Duodenal mucosa (tissue), 2 donors: ENCODE measurements around the gene CDIPT.

Experiments used
- H3K27ac ChIP-seq: one replicate; pipeline ENCODE4 v1.7.0; 2013; ENCODE audit warnings: low read depth, low read length
- H3K27me3 ChIP-seq, 2 donors: one replicate each; pipeline ENCODE4 v1.7.0; 2013; ENCODE audit warnings: low read length in 2 of 2, control low read depth in 1 of 2; ENCODE audit not compliant: insufficient read depth in 2 of 2, control insufficient read depth in 1 of 2
- H3K36me3 ChIP-seq, 2 donors: one replicate each; pipeline ENCODE4 v1.7.0; 2013; ENCODE audit warnings: low read length in 2 of 2, control low read depth in 1 of 2; ENCODE audit not compliant: insufficient read depth in 2 of 2, control insufficient read depth in 1 of 2
- H3K4me1 ChIP-seq, 2 donors: one replicate each; pipeline ENCODE4 v1.7.0; 2013; ENCODE audit warnings: low read length in 2 of 2, control low read depth in 1 of 2; ENCODE audit not compliant: insufficient read depth in 2 of 2, control insufficient read depth in 1 of 2
- H3K4me3 ChIP-seq, 2 donors: one replicate each; pipeline ENCODE4 v1.7.0; 2013; ENCODE audit warnings: low read length in 2 of 2, low read depth in 1 of 2
- H3K9ac ChIP-seq, 2 donors: one replicate each; pipeline ENCODE4 v1.7.0; 2013; ENCODE audit warnings: low read length in 2 of 2, low read depth in 1 of 2
- H3K9me3 ChIP-seq, 2 donors: one replicate each; pipeline ENCODE4 v1.7.0; 2013; ENCODE audit warnings: low read length in 2 of 2, control low read depth in 1 of 2; ENCODE audit not compliant: control insufficient read depth in 1 of 2

The CDIPT gene

GRCh38 chr16:29813644-29814562, 49.1 kb downstream of the CDIPT start:
- no peak overlapping the region for H3K9ac ChIP-seq
- H3K36me3 ChIP-seq, result peaks cover 10 to 19% of the 10 kb centered on the region in 2 donors
- H3K4me1 ChIP-seq, result peaks cover 42 to 66% of the 10 kb centered on the region in 2 donors

GRCh38 chr16:29812754-29813643, 50.0 kb downstream of the CDIPT start:
- Histone ChIP-seq H3K9me3 (no peaks in the 10 kb centered on the region), H3K4me1 (peaks cover 45 to 65% of the 10 kb centered on the region in 2 donors), H3K27ac (peak overlapping the region; percentile 42), H3K36me3 (peaks cover 16 to 17% of the 10 kb centered on the region in 2 donors), H3K4me3 (peak overlapping the region; percentile 64 to 75), H3K9ac (peak overlapping the region in 1 of 2 donors; percentile 54), H3K27me3 (peaks cover 8 to 14% of the 10 kb centered on the region in 2 donors)

More at GRCh38 chr16:29813644-29814562, 49.1 kb downstream of the CDIPT start:
- H3K4me3 ChIP-seq, result no peak overlapping the region
- H3K27ac ChIP-seq, result no peak overlapping the region
- peaks cover 8 to 14% of the 10 kb centered on the region in 2 donors for H3K27me3 ChIP-seq
- no peaks in the 10 kb centered on the region for H3K9me3 ChIP-seq

DNA sequence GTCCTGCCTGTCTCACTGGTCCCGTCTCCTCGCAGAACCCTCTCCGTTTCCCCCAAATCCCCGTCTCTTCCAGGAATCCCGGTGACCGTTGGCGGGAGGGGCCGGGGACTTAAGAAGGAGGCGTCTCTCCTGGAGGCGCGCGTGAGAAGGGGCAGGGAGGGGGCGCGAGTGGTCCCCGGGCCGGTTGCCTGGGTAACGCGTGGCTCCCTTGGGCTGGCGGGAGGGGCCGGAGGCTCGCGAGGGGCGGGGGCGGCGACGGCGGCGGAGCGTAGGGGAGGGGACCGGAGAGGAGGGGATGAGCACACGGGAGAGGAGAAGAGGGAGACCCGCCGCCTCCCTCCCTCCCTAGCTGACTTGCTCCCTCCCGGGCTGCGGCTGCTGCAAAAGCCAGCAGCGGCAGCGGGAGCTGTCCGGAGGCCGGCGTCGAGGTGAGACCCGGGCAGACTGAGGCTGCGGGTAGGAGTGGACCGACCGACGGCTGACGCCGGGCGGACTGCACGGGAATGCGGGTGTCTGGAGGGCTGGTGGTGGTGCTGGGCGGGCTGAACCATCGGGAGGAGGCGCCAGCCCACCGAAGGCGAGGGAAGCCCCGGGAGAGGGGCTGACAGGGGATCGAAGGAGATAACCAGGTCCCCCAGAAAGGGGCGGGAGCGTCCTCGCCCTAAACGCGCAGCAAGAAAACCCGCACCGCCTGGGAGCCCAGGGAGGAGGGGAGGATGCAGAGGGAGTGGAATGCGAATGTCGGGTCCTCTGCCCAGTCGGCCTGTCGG, 50.9 kb downstream of the CDIPT start, which contains the start of gene PRRT2:
PRRT2 (plus strand) TSS at position 298 of the 770 bp plus-strand sequence. CDS start 862 bp downstream, outside the sequence.
- Histone ChIP-seq H3K27ac (peak within 1 kb of the TSS; percentile 56), H3K36me3 (peaks cover 16 to 17% of the 10 kb centered on the region in 2 donors), H3K27me3 (peaks cover 8 to 14% of the 10 kb centered on the region in 2 donors), H3K9ac (peak within 1 kb of the TSS; percentile 46 to 82), H3K4me3 (peak within 1 kb of the TSS; percentile 64 to 75), H3K9me3 (no peaks in the 10 kb centered on the region), H3K4me1 (peaks cover 41 to 63% of the 10 kb centered on the region in 2 donors)

- Histone ChIP-seq H3K9ac (peak overlapping the region; percentile 46 to 82), H3K36me3 (peaks cover 16 to 17% of the 10 kb centered on the region in 2 donors), H3K4me1 (peaks cover 41 to 59% of the 10 kb centered on the region in 2 donors), H3K27me3 (peaks cover 8 to 14% of the 10 kb centered on the region in 2 donors), H3K9me3 (no peaks in the 10 kb centered on the region), H3K27ac (peak overlapping the region; percentile 56), H3K4me3 (peak overlapping the region; percentile 64 to 75)
Observed at GRCh38 chr16:29811170-29811895, 51.7 kb downstream of the CDIPT start.

DNA sequence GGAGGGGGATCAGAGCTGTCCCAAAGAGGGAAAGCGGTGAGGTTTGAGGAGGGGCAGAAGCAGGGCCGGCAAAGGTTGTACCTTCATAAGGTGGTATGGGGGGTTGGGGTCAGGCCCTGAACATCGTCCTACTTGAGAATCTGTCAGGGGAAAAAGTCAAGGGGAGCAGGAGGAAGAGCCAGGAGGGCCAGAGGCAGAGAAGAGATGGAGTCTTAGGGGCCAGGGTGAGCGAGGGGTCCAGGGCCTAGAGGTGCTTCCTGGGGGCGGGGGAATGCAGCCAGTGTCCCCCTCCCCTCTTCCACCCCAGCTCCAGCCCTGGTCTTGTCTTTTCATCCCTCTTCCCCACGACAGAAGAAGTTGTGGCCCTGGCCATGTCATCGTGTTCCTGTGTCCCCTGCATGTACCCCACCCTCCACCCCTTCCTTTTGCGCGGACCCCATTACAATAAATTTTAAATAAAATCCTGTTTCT, 52.3 kb downstream of the CDIPT start:
- Histone ChIP-seq H3K27ac (peak overlapping the region; percentile 56), H3K4me3 (peak overlapping the region in 1 of 2 donors; percentile 75), H3K4me1 (peaks cover 41 to 59% of the 10 kb centered on the region in 2 donors), H3K9me3 (no peaks in the 10 kb centered on the region), H3K36me3 (peaks cover 16 to 17% of the 10 kb centered on the region in 2 donors), H3K27me3 (peaks cover 8 to 14% of the 10 kb centered on the region in 2 donors), H3K9ac (peak overlapping the region; percentile 46 to 47)

DNA sequence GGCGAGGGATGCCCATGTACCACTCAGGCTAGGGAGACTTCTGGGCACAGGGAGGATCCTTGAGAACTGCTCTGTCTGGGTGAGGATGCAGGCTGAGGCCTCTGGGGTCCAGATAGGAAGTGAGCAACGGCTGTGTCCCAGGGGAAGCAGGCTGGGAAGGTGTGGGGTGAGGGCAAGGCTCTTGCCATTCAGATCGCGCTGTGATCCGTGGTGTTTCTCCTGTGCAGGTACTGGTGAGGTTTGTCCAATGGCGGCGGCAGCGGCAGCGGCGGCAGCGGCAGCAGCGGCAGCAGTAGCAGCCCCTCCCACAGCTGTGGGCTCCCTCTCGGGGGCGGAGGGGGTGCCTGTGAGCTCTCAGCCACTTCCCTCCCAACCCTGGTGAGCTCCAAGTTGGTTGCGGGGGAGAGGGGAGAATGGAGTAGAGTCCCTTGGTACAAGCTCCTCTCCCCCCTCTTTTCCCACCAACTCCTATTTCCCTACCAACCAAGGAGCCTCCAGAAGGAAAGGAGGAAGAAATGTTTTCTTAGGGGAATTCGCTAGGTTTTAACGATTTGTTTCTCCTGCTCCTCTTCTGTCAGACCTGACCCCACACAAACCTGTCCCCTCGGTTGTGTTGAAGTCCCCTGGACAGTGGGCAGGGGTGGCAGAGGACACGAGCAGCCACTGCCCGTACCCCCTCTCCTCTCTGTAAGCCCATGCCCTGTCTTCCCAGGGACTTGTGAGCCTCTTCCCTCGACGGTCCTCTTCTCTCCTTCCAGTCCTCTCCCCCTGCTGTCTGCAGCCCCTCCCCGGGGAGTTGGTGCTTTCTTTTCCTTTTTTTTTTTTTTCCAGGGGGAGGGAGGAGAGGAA, 53.0 kb downstream of the CDIPT start:
- no peak overlapping the region for H3K4me3 ChIP-seq

DNA sequence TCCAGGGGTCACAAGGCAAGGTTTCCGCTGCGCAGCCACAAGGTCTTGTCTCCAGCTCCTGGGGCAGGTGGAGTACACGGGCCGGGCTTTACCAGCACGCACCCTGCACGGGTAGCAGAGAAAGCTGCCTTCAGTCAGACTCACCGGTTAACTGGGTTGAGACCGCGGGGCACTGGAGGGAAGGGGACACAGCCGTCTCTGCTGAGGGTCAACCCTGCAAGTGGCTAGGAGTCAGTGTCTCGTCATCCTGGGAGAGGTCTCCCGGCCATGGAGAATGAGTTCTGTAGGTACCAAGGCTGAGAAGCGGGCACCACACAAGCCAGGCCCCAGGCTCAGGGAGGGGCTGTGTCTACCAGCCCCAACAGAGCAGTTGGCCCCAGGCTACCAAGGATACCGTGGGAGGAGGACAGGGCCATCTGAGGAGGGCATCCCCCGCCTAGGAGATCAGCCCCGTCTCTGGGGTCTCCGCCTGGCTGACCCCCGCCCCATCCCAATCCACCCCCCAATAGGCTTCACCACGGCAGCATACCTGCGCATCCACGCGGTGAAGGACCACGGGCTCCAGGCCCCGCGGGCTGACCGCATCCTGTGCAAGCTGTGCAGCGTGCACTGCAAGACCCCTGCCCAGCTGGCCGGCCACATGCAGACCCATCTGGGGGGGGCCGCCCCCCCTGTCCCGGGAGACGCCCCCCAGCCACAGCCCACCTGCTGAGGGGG, 53.8 kb downstream of the CDIPT start:
- Histone ChIP-seq H3K4me3 (peak overlapping the region in 1 of 2 donors; percentile 81), H3K4me1 (peaks cover 35 to 58% of the 10 kb centered on the region in 2 donors), H3K27ac (no peak overlapping the region), H3K27me3 (peaks cover 5 to 14% of the 10 kb centered on the region in 2 donors), H3K9ac (peak overlapping the region; percentile 44 to 65), H3K9me3 (no peaks in the 10 kb centered on the region), H3K36me3 (peaks cover 16 to 17% of the 10 kb centered on the region in 2 donors)

More for the DNA sequence above, 53.0 kb downstream of the CDIPT start:
- Histone ChIP-seq H3K27ac (peak overlapping the region; percentile 50), H3K9me3 (no peaks in the 10 kb centered on the region), H3K27me3 (peaks cover 8 to 14% of the 10 kb centered on the region in 2 donors), H3K9ac (peak overlapping the region in 1 of 2 donors; percentile 46), H3K4me1 (peaks cover 38 to 56% of the 10 kb centered on the region in 2 donors), H3K36me3 (peaks cover 16 to 17% of the 10 kb centered on the region in 2 donors)
